DOHH2 (cell line): ENCODE measurements around the gene PTPRN2.

Source experiments
- CTCF ChIP-seq: fragments of 200-600 bp; sonication (generic); IDR thresholded peaks from one replicate; pipeline ENCODE4 v1.5.1; 2014; ENCODE audit warnings: antibody characterized with exemption, mild to moderate bottlenecking, low read depth, low read length; ENCODE audit not compliant: poor library complexity, severe bottlenecking
- EZH2phosphoT487 ChIP-seq: fragments of 200-600 bp; sonication (generic); IDR thresholded peaks from 2 replicates; pipeline ENCODE4 v1.6.1; 2017; ENCODE audit warnings: borderline replicate concordance, mild to moderate bottlenecking, antibody characterized with exemption, low read length, moderate library complexity, mixed read lengths

GRCh38 chr7:157522189-157522588 is 1065.4 kb downstream of the PTPRN2 start:
- TF ChIP-seq CTCF = no peak
- no peak for TF ChIP-seq EZH2phosphoT487
